ENCODE results near the gene NPB.
A peak's percentile ranks its signal among the peaks of the same experiment; 100 is the strongest.

The NPB gene

GRCh38 chr17:81870131-81870980 is 31.7 kb upstream of the NPB start:
- DNase-seq = peak; percentile 66

GRCh38 chr17:81870981-81871386 is 31.1 kb upstream of the NPB start, which contains the start of gene ARHGDIA:
Gene ARHGDIA (minus strand): TSS chr17:81871337. CDS start chr17:81869930, 1,407 bp downstream.
- DNase-seq = no peak

- peak; percentile 98 for DNase-seq
Measured at GRCh38 chr17:81871387-81872230, 30.4 kb upstream of the NPB start.

GRCh38 chr17:81877569-81877968 is 24.5 kb upstream of the NPB start:
- DNase-seq = no peak

GRCh38 chr17:81878294-81878693 is 23.7 kb upstream of the NPB start:
- no peak for DNase-seq

GRCh38 chr17:81879121-81879520 is 22.9 kb upstream of the NPB start:
- DNase-seq = no peak

GRCh38 chr17:81884520-81884919 is 17.5 kb upstream of the NPB start:
- no peak for DNase-seq

DNA sequence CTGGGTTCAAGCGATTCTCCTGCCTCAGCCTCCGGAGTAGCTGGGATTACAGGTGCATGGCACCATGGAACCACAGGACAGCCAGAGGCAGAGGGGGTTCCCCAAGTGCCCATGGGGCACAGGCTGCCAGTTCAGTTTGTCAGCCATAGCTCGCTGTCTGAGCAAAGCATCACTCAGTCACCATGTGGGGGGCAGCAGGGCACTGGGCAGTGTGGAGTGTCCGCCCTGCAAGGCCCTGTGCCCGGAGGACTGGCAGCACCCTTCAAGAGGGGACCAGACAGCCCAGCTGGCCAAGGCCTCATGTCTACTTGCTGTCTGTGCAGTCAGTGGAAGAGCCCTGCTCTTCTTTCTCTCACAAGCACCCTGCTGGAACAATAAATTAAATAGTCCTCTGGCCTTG is 17.1 kb upstream of the NPB start:
- DNase-seq = no peak

- DNase-seq = no peak
Measured at GRCh38 chr17:81885454-81885853, 16.6 kb upstream of the NPB start.

DNA sequence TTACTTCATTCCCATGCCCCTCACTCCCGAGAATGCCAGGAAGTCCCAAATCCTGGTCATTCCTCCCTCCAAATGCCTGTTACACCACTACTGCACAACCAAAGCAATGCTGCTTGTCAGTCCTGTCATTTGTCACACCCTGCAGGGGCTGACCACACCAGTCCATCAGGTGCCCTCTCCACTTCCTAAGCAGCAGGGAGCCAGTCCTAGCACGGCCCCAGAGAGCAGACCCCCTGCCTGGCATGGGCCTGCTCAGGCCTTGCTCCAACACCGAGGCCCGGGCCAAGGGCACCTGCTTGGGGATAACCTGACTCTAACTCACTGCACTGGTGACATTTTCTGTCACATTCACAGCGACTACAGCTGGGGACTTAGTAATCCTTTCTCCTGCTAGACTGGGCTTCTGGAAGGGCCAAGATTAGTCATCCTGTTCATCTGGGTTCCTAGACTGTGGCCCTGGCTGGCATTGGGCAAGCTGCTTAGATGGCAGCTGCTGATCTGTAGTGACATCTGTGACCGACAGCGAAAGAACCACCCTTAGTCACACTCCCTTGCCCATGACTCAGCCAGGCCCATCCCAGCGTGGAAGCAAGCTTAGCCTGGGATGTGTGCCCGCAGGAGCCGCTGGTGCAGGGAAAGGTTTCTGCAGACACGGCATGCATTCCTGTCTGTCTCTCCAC is 16.0 kb upstream of the NPB start:
- peak; percentile 72 for DNase-seq

- no peak for DNase-seq
Measured at GRCh38 chr17:81888105-81888987, 13.7 kb upstream of the NPB start.

- no peak for DNase-seq
Measured at GRCh38 chr17:81888988-81889595, 12.9 kb upstream of the NPB start.

- no peak for DNase-seq
Measured at GRCh38 chr17:81889602-81890001, 12.4 kb upstream of the NPB start.

GRCh38 chr17:81890447-81891302 is 11.4 kb upstream of the NPB start:
- DNase-seq = peak; percentile 54

DNA sequence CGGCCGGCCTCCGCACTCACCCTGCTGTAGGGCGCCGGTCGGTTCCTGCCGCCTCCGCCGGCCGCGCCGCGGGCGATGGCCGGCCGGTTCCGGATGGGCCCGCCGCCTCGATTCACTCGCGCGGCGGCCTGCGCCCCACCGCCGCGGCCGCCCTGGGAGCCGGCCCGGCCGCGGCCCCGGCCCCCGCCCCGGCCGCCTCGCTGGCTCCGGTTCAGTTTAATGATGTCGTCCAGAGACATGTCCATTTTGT is 10.8 kb upstream of the NPB start:
- DNase-seq = no peak

GRCh38 chr17:81895400-81895799 is 6.6 kb upstream of the NPB start:
- no peak for DNase-seq

DNA sequence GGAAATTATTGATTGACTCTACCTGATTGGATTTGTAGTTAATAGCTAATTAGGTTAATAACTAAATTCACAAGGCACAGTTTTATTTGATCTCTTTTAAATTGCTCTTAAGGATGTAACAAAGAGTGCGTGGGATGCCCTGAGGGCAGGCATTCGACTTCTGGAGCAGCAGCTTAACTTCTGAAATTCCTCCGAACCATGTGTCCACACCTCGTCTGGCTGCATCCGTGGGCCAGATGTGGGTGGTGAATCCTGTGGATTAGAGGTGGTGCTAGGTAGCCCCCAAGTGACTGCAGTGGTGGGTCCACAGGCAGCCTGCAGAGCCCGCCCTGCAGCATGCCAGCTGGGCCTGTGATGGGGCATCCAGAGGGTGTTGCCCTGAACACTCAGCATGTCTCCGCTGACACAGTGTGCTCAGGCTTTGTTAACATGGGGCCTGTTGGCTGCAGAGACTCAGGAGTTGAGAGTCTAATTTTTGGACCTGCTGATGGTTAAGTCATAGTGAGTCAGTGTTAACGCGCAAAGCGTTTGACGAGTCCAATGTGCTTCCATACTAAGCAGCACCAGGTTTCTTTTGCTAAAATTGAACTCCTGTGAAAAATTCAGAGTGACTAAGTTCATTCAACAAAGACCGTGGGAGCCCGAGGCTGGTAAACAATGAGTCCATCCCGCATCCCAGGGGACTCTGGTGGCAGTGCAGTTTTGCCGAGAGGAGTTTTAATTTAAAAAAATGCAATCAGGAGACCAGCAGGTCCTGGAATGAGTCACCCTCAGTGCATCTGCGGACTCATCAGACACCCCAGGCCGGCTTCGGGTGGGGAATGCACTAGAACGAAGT is 3.8 kb upstream of the NPB start:
- DNase-seq = no peak

DNA sequence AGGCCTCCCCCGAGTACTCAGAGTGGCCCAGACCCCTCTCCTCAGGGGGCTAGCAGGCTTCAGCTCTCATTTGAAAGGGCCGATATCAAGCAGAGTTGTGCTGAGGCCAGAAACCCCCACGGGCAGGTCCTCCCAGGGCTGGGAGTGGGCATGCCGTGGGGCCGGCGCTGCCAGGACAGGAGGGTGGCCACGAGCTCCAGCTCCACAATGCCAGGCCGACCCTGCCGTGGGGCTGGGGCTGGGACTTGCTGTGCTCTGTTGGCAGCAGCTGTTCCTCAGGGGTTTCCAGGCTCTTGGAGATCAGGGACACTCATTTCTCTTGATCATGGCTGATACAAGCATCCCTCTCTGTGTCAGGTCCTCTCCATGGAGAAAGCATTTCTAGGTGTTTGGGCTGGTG is 3.2 kb upstream of the NPB start:
- DNase-seq = no peak

- DNase-seq = no peak
Measured at GRCh38 chr17:81899514-81900166, 2.4 kb upstream of the NPB start.

All from suppressor macrophage treated with lipopolysaccharide for 4 hours (primary cell).